Amniotic epithelial cell (primary cell): ENCODE results near the gene EEF1AKMT3.
"Not testable (repeated sequence)": the region's sequence is repeated elsewhere in the genome, so short reads cannot be mapped to it uniquely, and the experiment has no call there.

Experiments used
- DNase-seq: peaks from one replicate; pipeline ENCODE4 v3.0.0-alpha.2; 2010; ENCODE audit warnings: low read depth

EEF1AKMT3 gene

DNA sequence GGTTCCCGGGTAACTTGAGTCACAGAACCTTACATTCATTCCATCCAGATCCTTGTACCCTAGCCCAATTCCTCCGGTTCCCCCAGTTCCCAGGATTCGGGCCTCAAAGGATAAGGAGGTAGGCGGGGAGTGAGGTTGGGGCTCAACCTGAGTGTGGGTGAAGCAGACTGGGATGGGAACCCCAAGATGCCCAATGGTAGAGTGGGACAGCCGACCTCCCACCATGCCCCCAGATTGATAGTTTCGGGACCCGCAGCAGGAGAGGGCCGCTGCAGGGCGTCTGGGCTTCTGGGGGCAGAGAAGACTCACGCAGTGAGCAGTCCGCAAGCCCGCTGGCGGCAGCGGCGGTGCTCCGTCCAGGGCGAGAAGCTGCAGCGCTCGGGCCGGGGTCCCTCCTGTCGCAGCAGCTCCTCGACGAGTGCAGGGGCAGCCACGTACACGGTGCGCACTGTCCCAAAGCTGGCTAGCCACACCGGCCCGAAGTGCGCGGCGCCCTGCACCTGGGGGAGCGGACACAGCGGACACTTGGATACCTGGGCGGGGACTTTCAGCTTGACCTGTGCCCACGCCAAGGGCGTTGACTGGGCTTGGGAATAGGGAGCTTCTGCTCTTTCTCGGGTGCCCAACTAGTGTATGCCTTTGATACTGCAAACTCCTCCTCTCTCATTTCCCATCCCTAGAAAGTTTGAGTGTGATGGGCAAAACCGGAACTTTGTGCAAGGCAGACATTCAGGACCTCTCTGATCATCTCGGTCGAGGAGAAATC, 6.5 kb upstream of the EEF1AKMT3 start:
- no peak for DNase-seq

DNA sequence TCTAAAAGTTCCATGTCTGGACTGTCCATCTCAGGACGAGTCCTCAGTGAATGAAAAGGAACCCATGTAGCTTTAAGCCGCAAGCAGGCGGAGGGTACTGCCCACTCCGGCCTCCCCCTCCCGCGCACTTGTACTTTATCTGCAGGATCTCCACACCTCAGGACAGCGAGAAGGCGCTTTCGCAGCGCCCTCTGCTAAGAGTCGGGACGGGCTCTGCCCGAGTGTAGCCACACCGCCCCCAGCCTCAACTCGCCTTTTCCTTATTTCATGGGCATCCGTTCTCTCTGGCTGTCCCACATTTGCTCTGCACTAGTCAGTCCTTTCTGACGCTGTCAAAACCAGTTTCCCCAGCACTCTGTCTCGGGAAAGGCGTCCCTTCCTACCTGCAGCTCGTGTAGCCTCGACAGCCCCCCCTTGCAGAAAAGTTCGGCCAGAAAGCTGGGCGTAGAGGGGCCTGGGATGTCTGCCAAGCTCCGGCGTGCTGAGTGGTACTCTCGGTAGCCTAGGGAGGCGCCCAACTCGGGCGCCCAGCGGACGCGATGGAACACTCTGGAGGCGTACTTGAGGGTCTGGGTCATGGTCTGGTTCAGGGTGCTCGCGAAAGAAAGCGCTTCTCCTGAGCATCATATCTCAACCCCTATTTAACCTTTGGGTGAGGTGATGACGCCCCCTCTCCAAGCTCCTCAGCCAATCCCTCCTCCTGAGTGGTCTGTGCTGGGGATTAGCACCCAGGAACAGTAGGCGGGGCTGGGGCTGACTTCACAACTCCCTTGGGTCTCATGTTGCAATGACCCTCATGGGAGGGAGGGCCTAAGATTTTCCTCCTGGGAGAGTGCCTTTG, 5.7 kb upstream of the EEF1AKMT3 start, which contains the start of gene CYP27B1:
Gene CYP27B1 (minus strand): TSS at position 615 of the 841 bp plus-strand sequence. CDS start 37 bp downstream, at position 578.
- DNase-seq, result peak; percentile 70

DNA sequence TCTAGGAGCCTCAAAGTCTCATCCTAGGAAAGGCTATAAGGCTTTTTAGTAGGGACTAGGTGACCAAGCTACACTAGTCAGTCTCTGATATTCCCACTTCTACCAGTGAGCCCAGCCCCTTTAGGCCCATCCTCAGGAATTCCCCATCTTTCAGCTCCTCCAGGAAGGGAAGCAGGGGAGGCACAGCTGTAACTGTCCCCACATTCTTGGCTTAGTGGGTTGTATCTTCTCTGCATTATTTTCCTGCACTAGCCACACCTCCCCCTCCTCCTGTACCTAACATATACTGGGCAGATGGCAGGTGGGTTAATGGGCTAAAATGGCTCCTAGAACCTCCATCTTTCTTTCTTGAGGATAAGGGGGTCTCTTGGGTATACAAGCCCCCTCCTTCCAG, 5.1 kb upstream of the EEF1AKMT3 start:
- DNase-seq, result no peak

DNA sequence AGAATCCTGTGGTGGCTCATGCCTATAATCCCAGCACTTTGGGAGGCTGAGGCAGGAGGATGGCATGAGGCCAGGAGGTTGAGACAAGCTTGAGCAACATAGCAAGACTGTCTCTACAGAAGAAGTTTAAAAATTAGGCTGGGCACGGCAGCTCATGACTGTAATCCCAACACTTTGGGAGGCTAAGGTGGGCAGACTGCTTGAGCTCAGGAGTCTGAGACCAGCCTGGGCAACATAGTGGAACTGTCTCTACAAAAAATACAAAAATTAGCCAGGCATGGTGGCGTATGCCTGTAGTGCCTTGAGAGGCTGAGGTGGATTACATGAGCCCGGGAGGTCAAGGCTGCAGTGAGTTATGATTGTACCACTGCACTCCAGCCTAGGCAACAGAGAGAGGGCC, 4.5 kb upstream of the EEF1AKMT3 start:
- DNase-seq, result no peak

DNA sequence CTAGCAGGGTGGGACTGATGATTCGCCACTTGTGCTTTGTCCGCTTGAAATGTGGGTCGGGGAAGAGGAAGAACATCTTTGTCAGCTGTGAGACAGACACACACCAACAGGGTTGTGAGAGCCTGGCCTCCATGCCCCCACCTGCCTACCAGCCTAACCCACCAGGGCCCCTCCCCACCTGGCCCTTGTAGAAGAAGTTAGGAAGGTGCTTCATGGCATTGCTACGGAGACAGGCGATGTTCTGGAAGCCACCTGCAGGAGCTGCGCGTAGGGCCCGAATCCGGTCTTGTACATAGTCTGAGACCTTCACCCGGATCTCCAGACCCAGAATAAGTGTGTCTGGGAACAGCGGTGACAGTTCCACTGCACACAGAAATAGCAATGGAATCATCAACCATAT, 2.8 kb upstream of the EEF1AKMT3 start:
- DNase-seq, result no peak

DNA sequence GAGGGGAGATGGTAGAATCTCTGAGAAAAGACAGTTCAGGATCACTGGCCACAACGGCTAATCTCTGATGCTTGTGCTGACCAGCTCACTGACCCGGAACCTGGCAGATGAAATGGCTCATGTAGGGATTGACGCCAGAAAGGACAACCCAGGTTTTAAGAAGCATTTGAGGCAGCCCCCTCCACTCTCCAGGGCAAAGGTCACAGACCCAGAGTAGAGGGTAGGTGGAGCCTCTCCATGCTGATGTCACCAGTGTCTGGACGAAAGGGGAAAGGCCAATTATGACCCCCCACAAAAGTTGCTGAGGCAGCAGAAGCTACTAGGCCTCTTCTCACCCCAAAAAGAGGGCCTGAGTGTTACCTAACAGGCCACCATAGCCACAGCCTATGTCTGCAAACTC, 1.7 kb upstream of the EEF1AKMT3 start:
- DNase-seq, result no peak

DNA sequence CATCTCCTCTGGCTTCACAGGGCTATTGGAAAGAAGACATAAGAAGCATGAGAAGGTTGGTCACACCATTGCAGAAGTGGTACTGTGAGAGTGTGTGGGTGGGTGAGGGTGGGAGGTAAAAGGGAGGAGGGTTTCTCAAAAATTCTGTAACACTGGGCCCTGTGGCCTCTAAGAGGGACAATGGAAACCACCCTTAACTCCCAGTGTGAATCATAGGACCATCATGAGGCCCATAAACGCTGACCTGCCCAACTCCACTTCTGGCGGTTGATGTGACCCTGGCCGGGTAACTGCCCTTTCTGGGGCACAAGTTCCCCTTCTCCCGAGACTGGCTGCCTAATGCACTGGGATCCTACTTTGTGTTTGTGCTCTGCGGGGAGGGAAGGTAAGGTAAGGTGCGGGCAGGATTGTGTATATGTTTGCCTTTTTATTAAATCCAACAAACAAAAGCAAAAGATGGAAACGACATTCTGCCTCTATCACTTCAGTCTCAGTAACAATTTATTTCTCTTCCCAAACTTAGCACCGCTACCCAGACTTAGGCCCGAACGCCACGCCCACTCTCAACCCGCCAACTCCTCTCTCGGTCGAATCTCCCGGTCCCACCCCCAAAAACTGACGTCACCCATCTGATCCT, 1.1 kb upstream of the EEF1AKMT3 start:
- DNase-seq, result peak; percentile 82

DNA sequence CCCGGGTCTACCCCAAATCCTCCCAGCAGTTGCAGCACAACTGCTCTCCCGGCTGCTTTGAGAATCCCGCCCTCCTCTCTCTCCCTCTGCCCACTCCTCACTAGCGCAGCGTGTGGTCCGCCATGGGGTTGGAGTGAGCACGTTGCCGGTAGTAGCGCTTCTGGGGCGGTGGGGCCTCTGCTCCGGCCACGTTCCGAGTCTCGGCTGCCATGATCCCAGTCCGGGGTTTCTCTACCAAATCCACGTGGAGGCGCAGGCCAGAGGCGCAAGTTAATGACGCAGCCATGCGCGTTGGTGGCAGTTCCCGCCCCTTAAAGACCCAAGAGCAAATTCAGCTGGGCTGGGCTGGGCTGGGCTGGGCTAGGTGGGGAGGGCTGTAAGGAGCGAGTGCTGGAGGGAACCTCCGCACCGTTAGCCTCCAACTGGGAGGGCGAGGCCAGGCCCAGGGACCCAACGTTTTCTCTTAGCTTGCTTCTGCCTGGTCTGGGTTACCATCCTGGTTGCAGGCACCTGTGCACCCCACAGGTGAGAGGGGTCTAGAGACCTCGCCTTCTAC, 463 bp upstream of the EEF1AKMT3 start, which contains the start of gene METTL1:
Gene METTL1 (minus strand): TSS at position 233 of the 556 bp plus-strand sequence. CDS start 22 bp downstream, at position 211.
- peak; percentile 96 for DNase-seq

DNA sequence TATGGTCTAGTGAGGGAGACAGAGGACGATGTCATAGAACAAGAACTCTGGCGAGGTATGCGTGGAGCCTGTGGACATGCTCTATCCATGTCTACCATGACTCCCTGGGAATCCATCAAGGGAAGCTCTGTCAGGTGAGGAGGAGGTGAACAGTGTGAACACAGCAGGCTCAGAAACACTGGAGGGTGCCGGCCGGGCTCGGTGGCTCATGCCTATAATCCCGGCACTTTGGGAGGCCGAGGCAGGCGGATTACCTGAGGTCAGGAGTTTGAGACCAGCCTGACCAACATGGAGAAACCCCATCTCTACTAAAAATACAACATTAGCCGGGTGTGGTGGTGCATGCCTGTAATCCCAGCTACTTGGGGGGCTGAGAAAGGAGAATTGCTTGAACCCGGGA, 2.2 kb downstream of the EEF1AKMT3 start:
- DNase-seq, result not testable (repeated sequence)

DNA sequence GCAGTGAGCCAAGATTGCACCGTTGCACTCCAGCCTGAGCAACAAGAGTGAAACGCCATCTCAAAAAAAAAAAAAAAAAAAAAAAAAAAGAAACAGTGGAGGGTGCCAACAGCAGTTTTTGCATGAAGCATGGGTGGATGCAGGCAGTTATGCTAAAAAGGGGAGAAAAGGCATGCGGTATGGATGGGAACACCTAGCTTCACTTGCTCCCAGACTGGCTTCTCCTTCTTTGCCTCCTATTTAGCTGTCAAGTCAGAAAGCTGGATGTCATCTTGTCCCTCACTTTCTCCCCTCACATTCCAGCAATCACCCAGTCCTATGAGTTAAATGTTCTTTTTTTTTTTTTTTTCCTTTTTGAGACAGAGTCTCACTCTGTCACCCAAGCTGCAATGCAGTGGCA, 2.6 kb downstream of the EEF1AKMT3 start:
- DNase-seq, result no peak

DNA sequence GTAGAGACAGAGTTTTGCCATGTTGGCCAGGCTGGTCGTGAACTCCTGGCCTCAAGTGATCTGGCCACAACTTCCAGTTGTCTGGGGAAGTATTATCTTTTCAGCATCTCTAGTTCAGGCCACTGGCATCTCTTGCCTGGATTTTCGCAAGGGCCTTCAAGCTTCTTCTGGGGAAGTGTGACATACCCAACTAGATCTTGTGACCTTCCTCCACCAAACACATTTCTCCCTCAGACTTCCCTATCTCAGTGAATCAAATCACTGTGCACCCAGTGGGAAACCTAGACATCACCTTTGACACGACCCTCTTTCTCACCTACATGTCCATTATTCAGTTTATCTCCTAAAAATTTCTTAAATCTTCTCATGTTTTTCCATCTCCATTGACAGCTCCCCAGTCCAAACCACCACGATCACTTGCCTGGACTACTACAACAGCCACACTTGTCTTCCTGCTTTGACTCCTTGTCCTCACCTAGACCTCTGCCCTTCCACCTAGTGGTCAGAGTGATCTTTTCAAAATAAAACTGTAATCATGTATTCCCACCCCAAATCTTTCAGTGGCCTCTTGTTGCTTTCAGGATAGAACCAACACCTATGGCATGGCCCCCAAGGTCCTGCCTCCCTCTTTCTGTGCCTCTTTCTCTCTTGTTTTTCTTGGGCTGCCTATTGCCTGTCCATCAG, 3.3 kb downstream of the EEF1AKMT3 start:
- DNase-seq, result no peak

DNA sequence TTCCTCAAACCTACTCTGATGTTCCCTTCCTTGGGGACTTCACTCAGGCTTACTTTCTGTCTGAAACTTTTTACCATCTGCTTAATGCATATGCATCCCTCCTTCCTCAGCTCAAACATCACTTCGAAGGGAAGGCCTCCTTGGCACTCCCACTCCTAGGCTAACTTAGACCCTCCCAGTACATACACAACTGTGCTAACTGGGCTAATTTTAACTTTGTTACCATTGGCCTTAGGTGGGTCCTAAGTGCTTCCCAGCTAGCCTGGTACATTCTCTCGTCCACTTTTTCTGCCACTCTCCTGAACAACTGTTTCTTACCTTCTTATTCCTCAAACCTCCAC, 3.8 kb downstream of the EEF1AKMT3 start:
- DNase-seq, result no peak

DNA sequence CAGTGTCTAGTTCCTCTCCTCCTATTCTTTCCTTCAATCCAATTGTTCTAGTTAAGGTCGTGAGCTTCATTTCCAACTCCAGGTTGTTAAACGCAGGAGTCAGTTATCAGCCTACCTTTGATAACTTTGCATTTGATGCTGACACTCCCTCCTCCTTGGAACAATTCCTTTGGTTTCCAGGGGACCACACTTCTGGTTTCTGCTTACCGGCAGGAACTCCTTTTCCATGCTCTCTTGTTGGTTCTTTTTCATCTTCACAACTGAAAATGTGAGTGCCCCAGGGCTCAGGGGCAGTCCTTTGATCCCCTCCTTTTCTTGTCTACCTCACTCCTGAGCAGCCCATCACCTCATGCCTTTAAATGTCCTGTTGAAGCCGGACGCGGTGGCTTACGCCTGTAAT, 5.0 kb downstream of the EEF1AKMT3 start:
- DNase-seq, result no peak

DNA sequence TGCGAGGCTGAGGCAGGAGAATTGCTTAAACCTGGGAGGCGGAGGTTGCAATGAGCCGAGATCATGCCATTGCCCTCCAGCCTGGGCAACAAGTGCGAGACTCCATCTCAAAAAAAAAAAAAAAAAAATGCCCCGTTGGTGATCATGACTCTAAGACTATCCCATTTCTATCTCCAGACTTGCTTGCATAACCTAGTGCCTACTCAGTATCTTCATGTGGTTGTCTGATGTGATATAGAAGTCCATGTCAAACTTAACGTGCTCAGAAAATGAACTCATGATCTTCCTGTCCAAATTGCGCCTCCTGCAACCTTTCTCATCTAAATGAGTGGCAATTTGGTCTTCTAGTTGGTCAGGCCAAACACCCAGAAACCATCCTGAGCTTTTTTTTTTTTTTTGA, 5.5 kb downstream of the EEF1AKMT3 start:
- no peak for DNase-seq

DNA sequence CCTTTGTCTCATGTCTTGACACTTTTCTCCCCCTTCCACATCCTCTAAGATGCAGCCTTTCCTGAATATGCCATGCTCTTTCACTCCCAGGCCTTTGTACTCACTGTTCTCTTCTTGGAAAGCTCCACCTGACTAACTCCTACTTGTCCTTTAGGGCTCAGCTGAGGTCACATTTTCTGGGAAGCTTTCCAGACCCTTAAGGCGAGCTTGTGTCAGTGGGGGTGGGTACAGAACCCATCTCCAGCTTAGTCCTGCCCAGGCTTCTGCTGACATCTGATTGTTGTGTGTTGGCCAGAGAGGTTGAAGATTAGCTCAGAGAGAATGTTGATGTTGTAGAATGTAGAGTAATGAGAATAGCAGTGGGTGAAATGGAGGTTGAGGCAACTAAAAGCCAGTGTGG, 7.3 kb downstream of the EEF1AKMT3 start:
- DNase-seq, result peak; percentile 24

DNA sequence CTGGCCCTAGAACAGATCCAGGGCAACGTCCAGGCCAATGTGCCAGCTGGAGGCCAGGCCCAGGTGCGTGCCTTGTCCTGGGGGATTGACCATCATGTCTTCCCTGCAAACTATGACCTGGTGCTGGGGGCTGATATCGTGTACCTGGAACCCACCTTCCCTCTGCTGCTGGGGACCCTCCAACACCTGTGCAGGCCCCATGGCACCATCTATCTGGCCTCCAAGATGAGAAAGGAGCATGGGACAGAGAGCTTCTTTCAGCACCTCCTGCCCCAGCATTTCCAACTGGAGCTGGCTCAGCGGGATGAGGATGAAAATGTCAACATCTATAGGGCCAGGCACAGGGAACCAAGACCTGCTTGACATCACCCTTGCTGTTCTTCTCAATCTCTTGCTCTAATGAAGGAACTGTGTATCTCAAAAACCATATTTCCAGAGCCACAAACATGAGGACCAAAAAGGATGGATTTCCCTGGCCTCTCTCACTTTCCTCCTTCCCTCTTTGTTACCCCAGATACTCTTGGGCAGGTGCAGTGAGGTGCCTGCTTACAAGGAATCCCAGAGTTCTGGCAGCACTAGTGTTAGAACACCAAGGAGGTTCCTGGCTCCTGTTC, 8.0 kb downstream of the EEF1AKMT3 start:
- no peak for DNase-seq

DNA sequence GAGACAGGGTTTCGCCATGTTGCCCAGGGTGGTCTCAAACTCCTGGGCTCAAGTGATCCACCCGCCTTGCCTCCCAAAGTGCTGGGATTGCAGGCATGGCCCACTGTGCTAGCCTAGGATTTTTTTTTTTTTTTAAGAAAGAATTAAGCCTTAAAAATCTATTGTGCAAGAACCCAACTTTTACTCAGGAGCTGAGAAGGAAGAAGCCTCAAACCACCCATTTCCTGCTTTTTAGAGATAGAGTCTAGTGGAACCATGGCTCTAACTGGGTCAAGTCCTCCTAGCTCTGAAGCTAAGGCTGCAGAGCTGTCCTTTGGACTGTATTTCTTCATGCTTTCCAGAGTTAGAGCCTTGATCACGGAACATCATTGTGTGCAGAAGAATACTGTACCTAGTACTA, 8.8 kb downstream of the EEF1AKMT3 start:
- DNase-seq, result no peak

DNA sequence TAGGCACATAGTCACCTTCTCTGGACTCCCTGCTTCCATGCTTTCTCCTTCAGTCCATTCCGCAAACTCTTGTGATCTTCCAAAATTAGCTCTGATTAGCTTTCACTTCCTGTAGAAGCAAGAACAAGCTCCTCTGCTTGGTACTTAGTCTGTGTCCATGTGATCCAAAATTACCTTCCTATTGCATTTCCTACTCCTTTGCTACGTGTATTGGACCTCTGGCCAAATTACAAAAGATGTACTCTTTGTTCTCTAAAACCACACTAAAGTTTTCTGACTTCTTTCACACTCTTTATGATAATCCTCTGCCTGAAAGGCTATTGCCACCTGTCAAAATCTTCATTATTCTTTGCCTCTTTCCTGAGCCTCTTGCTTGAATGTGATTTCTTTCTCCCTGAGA, 9.4 kb downstream of the EEF1AKMT3 start:
- no peak for DNase-seq

DNA sequence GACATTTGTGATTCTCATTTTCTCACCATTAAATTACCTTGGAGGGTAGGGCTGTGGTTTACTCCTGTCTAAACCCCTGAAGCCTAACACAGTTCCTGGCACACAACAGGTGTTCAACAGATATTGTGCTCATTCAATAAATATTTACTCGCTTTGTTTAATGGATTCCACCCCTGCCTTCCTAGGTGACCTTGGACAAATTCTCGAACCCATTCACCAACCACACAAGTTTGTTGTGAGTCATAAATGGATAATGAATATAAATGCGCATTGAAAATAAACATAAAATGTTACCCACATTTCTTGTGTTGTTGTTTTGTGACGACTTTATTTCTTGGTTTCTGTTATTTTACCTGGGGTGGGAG, 9.8 kb downstream of the EEF1AKMT3 start:
- no peak for DNase-seq

DNA sequence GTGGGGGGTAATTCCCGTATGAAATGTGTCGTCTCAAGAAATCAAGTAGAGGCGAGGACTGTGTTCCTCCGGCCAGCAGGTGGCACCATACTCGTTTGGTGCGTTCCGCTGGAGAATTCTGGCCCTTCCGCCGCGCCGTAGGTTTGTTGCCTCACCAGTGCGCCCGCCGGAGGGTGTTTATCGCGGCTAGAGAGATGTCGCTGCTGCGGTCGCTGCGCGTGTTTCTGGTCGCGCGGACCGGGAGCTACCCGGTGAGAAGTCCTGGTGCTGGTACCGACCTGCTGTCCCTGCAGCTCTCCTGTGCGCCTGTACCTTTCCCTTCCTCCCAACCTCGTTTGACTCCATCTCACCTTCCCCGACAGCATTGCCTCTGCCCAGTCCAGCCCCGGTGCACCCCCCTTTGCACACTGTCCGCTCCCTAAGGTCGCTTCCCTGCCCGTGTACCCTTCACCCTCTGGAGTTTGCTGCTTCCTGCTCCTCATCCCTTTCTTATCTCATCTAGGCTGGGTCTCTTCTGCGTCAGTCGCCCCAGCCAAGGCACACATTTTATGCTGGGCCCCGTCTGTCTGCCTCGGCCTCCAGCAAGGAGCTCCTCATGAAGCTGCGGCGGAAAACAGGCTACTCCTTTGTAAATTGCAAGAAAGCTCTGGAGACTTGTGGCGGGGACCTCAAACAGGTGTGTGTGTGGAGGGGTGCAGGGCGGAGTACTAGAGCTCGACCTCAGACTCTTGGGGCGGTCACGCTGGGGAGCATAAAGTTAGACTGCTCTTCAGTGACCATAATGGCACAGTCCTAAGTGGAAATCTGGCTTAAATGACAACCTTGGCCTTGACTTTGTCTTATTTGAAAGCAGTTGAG, 10.4 kb downstream of the EEF1AKMT3 start, which contains the start of gene TSFM:
Gene TSFM (plus strand): TSS at position 180 of the 858 bp plus-strand sequence. CDS start 15 bp downstream, at position 195.
- peak; percentile 88 for DNase-seq

DNA sequence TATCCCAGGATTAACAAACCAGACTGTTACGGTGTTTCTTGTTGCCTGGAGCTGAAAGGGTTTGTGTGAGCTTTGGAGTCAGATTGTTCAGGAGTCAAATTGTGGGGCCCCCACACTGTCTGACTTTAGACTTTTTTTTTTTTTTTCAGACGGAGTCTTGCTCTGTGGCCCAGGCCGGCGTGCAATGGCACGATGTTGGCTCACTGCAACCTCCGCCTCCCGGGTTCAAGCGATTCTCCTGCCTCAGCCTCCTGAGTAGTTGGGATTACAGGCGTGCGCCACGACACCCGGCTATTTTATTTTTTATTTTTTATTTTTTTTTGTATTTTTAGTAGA, 11.0 kb downstream of the EEF1AKMT3 start:
- no peak for DNase-seq
